Adrenal gland (tissue), 12 donors: ENCODE data around the gene ACAD8. TPM values are rescaled to one million over a fixed set of nuclear protein-coding genes. Genes with fewer than 3 reads are reported as not detected.
A peak's percentile ranks its signal among the peaks of the same experiment; 100 is the strongest.

Source experiments
- DNase-seq, 7 donors: peaks; one replicate each; pipeline ENCODE4 v3.0.0-alpha.2; 2019 to 2020
- H3K27ac ChIP-seq, 5 donors: fragments of 200-600 bp; sonication (generic) in 4 of 5; 1 replicate in 3 of 5; 2 replicates in 2 of 5; pipeline versions ENCODE4 v1.5.1 to v1.8.0; 2016 to 2020; ENCODE audit warnings: mild to moderate bottlenecking in 1 of 5
- H3K27me3 ChIP-seq: fragments of 200-600 bp; 2 replicates; pipeline ENCODE4 v1.8.0; 2021
- H3K36me3 ChIP-seq, 2 donors: fragments of 200-600 bp; replicated peaks in 1 of 2; 1 replicate in 1 of 2; 2 replicates in 1 of 2; pipeline versions ENCODE4 v1.5.1 to v1.8.0; 2018 to 2022
- H3K4me1 ChIP-seq, 2 donors: fragments of 200-600 bp; replicated peaks in 1 of 2; 1 replicate in 1 of 2; 2 replicates in 1 of 2; pipeline versions ENCODE4 v1.5.1 to v1.8.0; 2018 to 2021
- H3K4me3 ChIP-seq, 4 donors: fragments of 200-600 bp; sonication (generic) in 3 of 4; one replicate each; pipeline ENCODE4 v1.5.1; 2016 to 2018
- H3K9me3 ChIP-seq, 3 donors: fragments of 200-600 bp; sonication (generic) in 1 of 3; replicated peaks in 1 of 3; 1 replicate in 2 of 3; 2 replicates in 1 of 3; pipeline versions ENCODE4 v1.5.1 to v1.8.0; 2016 to 2021
- POLR2A ChIP-seq, 2 donors: fragments of 450-650 bp; IDR thresholded peaks; one replicate each; pipeline ENCODE4 v1.6.1; 2017; ENCODE audit warnings: antibody characterized with exemption in 2 of 2, mild to moderate bottlenecking in 2 of 2, moderate library complexity in 1 of 2
- WGBS, 4 donors: extraction: QIAGEN DNeasy Blood & Tissue Kit in 2 of 4; methylation state at CpG; one replicate each; pipeline versions ENCODE4 v1.1.5 to v1.1.7; 2013 to 2017; 5-methylcytosine and 5-hydroxymethylcytosine counted together
- intact Hi-C, 2 donors: fragments of 100-400 bp; cut with DNase I; formaldehyde crosslinking; loops; one replicate each; pipeline versions ENCODE4 v1.14.1 to v1.15.0; 2022 to 2023
- polyA plus RNA-seq, 3 donors: library from polyadenylated mRNA; stranded (reverse); fragments of 200-250 nt in 2 of 3; fragments of 350-450 nt in 1 of 3; fragmentation: Illumina TruSeq in 1 of 3; extraction: RNeasy Lipid Tissue Mini Kit (QIAGEN cat#74804) in 1 of 3; gene quantifications; one replicate each; pipeline ENCODE4 v1.2.3, GENCODE V29; 2013 to 2014
- total RNA-seq, 9 donors: library from RNA; depleted of rRNA in 4 of 9; stranded (reverse); fragments of >200 nt in 4 of 9; fragments of 120-200 nt in 1 of 9; fragmentation: NEBNext Ultra II Directional in 1 of 9; extraction: Animal tissue kit (Norgen Biotek cat#: 25700) in 1 of 9; gene quantifications; one replicate each; pipeline versions ENCODE4 v1.1.0 to v1.2.4, GENCODE V29; 2013 to 2023
- TF ChIP-seq, protein P1 (sequence below), 6 experiments: fragments of 450-650 bp in 4 of 6; fragments of 200-600 bp in 2 of 6; sonication (generic) in 1 of 6; IDR thresholded peaks; 1 replicate in 5 of 6; 2 replicates in 1 of 6; pipeline versions ENCODE4 v1.5.1 to v1.8.0; 2016 to 2021; ENCODE audit warnings: antibody characterized with exemption in 6 of 6, mild to moderate bottlenecking in 2 of 6, moderate library complexity in 1 of 6
- donor health status: healthy with polysubstance abuse.
- donor health status: Bipolar disorder and iron deficiency.
- donor health status: DM: yes; HTN: yes; CAD: no.
- donor health status: DM: no; HTN: no; CAD: no.
- donor health status: DM: no; HTN: no; CAD: no.
- donor health status: DM: yes; HTN: yes; CAD: no.

Gene ACAD8
- total and polyA plus RNA-seq, 12 donors = 22.4 to 45.0 (median 35.0) TPM

DNA sequence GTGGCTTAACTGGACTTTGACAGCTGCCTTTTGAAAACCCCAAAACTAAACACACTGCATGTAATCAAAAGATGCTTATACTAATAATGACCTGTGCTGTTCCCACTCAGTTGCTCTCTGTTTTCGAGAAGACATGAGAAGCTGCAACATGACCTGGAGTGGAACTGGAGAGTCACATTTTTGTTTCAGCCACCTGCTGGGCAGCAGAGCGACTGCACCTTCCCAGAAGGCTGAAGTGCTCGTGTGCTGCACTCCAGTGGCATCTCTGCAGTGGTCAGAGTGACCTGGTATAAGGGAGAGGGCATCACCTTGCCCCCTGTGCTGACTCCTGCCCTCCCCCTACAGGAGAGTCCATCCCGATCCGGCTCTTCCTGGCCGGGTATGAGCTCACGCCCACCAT, 8.8 kb upstream of the ACAD8 start:
- TF ChIP-seq, protein P1, sequence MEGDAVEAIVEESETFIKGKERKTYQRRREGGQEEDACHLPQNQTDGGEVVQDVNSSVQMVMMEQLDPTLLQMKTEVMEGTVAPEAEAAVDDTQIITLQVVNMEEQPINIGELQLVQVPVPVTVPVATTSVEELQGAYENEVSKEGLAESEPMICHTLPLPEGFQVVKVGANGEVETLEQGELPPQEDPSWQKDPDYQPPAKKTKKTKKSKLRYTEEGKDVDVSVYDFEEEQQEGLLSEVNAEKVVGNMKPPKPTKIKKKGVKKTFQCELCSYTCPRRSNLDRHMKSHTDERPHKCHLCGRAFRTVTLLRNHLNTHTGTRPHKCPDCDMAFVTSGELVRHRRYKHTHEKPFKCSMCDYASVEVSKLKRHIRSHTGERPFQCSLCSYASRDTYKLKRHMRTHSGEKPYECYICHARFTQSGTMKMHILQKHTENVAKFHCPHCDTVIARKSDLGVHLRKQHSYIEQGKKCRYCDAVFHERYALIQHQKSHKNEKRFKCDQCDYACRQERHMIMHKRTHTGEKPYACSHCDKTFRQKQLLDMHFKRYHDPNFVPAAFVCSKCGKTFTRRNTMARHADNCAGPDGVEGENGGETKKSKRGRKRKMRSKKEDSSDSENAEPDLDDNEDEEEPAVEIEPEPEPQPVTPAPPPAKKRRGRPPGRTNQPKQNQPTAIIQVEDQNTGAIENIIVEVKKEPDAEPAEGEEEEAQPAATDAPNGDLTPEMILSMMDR (IDR thresholded peaks at IDR 0.05) = peak; percentile 9 to 51 (median 42)
- no peak for TF ChIP-seq POLR2A (IDR thresholded peaks at IDR 0.05)
- Histone ChIP-seq H3K4me3 (no peak overlapping the region), H3K4me1 (no peaks in the 10 kb centered on the region), H3K27ac (no peak overlapping the region), H3K27me3 (no peaks in the 10 kb centered on the region), H3K9me3 (no peaks in the 10 kb centered on the region), H3K36me3 (peaks cover 0 to 94% of the 10 kb centered on the region in 2 donors)
- DNase-seq = no peak
- 52 to 66% (median 62%) methylated on average over 7 of the region's 7 CpGs for WGBS, 4 donors
- intact Hi-C loops = no loop called here

- H3K36me3 ChIP-seq = peaks cover 0 to 94% of the 10 kb centered on the region in 2 donors
- DNase-seq = no peak
- TF ChIP-seq, protein P1 (IDR thresholded peaks at IDR 0.05) = no peak
- TF ChIP-seq POLR2A (IDR thresholded peaks at IDR 0.05) = no peak
- intact Hi-C loops = no loop called here
- no peaks in the 10 kb centered on the region for H3K4me1 ChIP-seq
- 87 to 95% (median 92%) methylated on average over 6 to 14 of the region's 14 CpGs for WGBS, 4 donors
- H3K27ac ChIP-seq = no peak overlapping the region
- H3K9me3 ChIP-seq = no peaks in the 10 kb centered on the region
- no peak overlapping the region for H3K4me3 ChIP-seq
- no peaks in the 10 kb centered on the region for H3K27me3 ChIP-seq
These were observed 7.9 kb upstream of the ACAD8 start for GRCh38 chr11:134245434-134245833.

GRCh38 chr11:134246100-134246499, 7.3 kb upstream of the ACAD8 start:
- H3K27ac ChIP-seq = no peak overlapping the region
- peaks cover 0 to 96% of the 10 kb centered on the region in 2 donors for H3K36me3 ChIP-seq
- no peaks in the 10 kb centered on the region for H3K4me1 ChIP-seq
- no peaks in the 10 kb centered on the region for H3K9me3 ChIP-seq
- H3K4me3 ChIP-seq = no peak overlapping the region
- 82 to 89% (median 85%) methylated on average over 11 of the region's 11 CpGs for WGBS, 4 donors
- no peak for DNase-seq
- intact Hi-C loops = no loop called here
- H3K27me3 ChIP-seq = no peaks in the 10 kb centered on the region
- TF ChIP-seq, protein P1 (IDR thresholded peaks at IDR 0.05) = no peak
- TF ChIP-seq POLR2A (IDR thresholded peaks at IDR 0.05) = no peak

GRCh38 chr11:134246678-134247077, 6.7 kb upstream of the ACAD8 start:
- peaks cover 0 to 5% of the 10 kb centered on the region in 2 donors for H3K4me1 ChIP-seq
- no peaks in the 10 kb centered on the region for H3K27me3 ChIP-seq
- no peak overlapping the region for H3K27ac ChIP-seq
- H3K9me3 ChIP-seq = no peaks in the 10 kb centered on the region
- no peak overlapping the region for H3K4me3 ChIP-seq
- 86 to 94% (median 90%) methylated on average over 4 of the region's 4 CpGs for WGBS, 4 donors
- intact Hi-C loops = no loop called here
- no peak for DNase-seq
- no peak for TF ChIP-seq POLR2A (IDR thresholded peaks at IDR 0.05)
- TF ChIP-seq, protein P1 (IDR thresholded peaks at IDR 0.05) = no peak
- H3K36me3 ChIP-seq = peaks cover 0 to 90% of the 10 kb centered on the region in 2 donors
